Small intestine (tissue), 7 donors: ENCODE results near the gene SEZ6L2. TPM values are rescaled to one million over a fixed set of nuclear protein-coding genes. Genes with fewer than 3 reads are reported as not detected.
A peak's percentile ranks its signal among the peaks of the same experiment; 100 is the strongest.

Experiments
- DNase-seq, 2 donors: peaks; one replicate each; pipeline versions ENCODE4 v3.0.0 to v3.0.0-alpha.2; 2013
- FAIRE-seq: peaks from 2 replicates; lab custom pipeline; 2012; peaks lifted over from hg19 to GRCh38; lab: Jason Lieb, UNC
- H3K27ac ChIP-seq, 3 donors: one replicate each; pipeline ENCODE4 v1.5.1; 2013; ENCODE audit warnings: low read length in 2 of 3, mild to moderate bottlenecking in 2 of 3, control low read depth in 1 of 3, inconsistent platforms in 1 of 3, low read depth in 1 of 3, moderate library complexity in 1 of 3
- H3K27me3 ChIP-seq, 3 donors: one replicate each; pipeline ENCODE4 v1.6.1; 2013; ENCODE audit warnings: low read length in 3 of 3, inconsistent platforms in 1 of 3; ENCODE audit not compliant: control insufficient read depth in 3 of 3, insufficient read depth in 3 of 3
- H3K36me3 ChIP-seq, 3 donors: one replicate each; pipeline ENCODE4 v1.6.1; 2013; ENCODE audit warnings: low read length in 3 of 3, inconsistent platforms in 1 of 3, low read depth in 1 of 3, mild to moderate bottlenecking in 1 of 3, moderate library complexity in 1 of 3; ENCODE audit not compliant: control insufficient read depth in 3 of 3, insufficient read depth in 2 of 3
- H3K4me1 ChIP-seq, 3 donors: one replicate each; pipeline ENCODE4 v1.6.1; 2013; ENCODE audit warnings: low read length in 2 of 3, inconsistent platforms in 1 of 3, low read depth in 1 of 3, mild to moderate bottlenecking in 1 of 3, moderate library complexity in 1 of 3; ENCODE audit not compliant: control insufficient read depth in 3 of 3, insufficient read depth in 2 of 3
- H3K4me3 ChIP-seq, 3 donors: one replicate each; pipeline ENCODE4 v1.5.1; 2013; ENCODE audit warnings: low read length in 3 of 3, control low read depth in 1 of 3, inconsistent platforms in 1 of 3, low read depth in 1 of 3, mild to moderate bottlenecking in 1 of 3, moderate library complexity in 1 of 3
- H3K9me3 ChIP-seq, 2 donors: one replicate each; pipeline ENCODE4 v1.6.1; 2013; ENCODE audit warnings: low read depth in 1 of 2, low read length in 1 of 2; ENCODE audit not compliant: control insufficient read depth in 2 of 2, insufficient read depth in 1 of 2
- WGBS, 3 donors: extraction: QIAGEN DNeasy Blood & Tissue Kit; methylation state at CpG; one replicate each; pipeline ENCODE4 v1.1.7; 2013; 5-methylcytosine and 5-hydroxymethylcytosine counted together
- polyA plus RNA-seq, 4 donors: library from polyadenylated mRNA; stranded (reverse) in 3 of 4; unstranded in 1 of 4; fragments of 200-250 nt in 3 of 4; fragments of 120-200 nt in 1 of 4; gene quantifications; one replicate each; pipeline versions ENCODE4 v1.2.1 to v1.2.3, GENCODE V29; 2013
- donor health status: healthy with polysubstance abuse.
- donor health status: control.
- donor health status: control.
- donor health status: Bipolar disorder and iron deficiency.
- donor health status: healthy.

Gene SEZ6L2
- polyA plus RNA-seq, 4 donors = 0.67 to 38.9 (median 8.8) TPM

DNA sequence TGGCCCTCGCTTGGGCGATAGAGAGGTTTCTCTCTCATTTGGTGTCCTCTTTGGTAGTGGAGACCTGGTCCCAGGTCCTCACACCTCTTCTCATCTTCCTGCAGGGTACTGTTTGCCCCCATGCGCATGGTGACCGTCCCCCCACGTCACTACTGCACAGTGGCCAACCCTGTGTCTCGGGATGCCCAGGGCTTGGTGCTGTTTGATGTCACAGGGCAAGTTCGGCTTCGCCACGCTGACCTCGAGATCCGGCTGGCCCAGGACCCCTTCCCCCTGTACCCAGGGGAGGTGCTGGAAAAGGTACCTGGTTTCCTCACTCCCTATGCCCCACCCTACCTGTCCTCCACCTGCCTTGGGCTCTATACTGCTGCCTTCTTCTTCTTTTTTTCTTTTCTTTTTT, 68.6 kb downstream of the SEZ6L2 start:
- FAIRE-seq (no peak), DNase-seq (no peak)
- Histone ChIP-seq H3K27ac (peak overlapping the region in 1 of 3 donors; percentile 95), H3K4me1 (peaks cover 8 to 41% (median 10%) of the 10 kb centered on the region in 3 donors), H3K36me3 (peaks cover 13 to 64% (median 16%) of the 10 kb centered on the region in 3 donors), H3K27me3 (no peaks in the 10 kb centered on the region), H3K4me3 (no peak overlapping the region), H3K9me3 (no peaks in the 10 kb centered on the region)
- WGBS, 3 donors = 94 to 99% (median 95%) methylated on average over 11 of the region's 11 CpGs

GRCh38 chr16:29826342-29826695, 73.0 kb downstream of the SEZ6L2 start:
- H3K27ac ChIP-seq = peak overlapping the region; percentile 88 to 90 (median 89)
- H3K36me3 ChIP-seq = peaks cover 0 to 47% (median 0%) of the 10 kb centered on the region in 3 donors
- no peaks in the 10 kb centered on the region for H3K9me3 ChIP-seq
- no peak overlapping the region for H3K4me3 ChIP-seq
- no peaks in the 10 kb centered on the region for H3K27me3 ChIP-seq
- H3K4me1 ChIP-seq = peaks cover 15 to 85% (median 22%) of the 10 kb centered on the region in 3 donors
- WGBS, 3 donors = 41 to 65% (median 61%) methylated on average over 4 to 6 of the region's 8 CpGs
- FAIRE-seq (no peak), DNase-seq (peak in 1 of 2 donors; percentile 77)

DNA sequence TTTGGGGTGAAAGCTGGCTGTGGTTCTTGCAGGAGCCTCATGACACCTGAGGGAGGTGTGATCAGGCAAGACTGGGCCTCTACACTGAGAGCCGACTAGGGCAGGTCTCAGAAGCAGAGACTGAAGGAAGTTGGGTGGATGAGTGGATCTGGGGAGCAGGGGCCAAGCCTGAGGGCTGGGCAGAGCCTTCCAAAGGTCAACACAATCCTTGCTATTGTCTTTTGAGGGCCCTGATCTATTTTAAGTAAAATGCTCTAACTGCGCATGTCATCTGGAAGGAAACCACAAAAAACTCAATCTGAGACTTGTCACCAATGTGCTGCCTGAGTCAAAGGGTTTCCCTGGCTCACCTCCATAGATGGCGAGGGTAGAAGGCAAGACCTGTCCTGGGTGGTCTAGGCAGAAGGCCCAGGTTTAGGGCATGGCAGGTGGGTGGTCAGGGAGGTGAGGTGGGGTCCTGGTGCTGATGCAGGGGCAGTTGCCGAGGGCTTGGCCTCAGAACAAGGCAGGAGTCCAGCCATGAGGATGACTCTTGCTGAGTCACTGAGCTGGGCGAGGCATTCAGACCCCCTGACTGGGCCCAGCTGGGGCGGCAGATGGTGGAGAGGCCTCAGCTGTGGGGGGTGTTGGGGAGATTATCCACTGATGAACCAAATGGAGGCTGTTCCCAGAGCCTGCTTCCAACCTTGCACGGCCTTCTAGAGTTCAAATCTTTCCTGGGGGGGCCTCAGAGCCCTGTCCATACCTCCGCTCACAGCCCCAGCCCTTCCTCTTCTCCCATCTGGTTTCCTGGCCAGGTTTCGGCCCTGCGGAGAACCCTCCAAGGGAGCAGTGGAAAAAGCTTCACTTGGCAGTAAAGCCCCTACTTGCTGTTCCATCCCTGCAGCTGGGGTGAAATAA, 74.0 kb downstream of the SEZ6L2 start:
- FAIRE-seq = no peak
- 41 to 51% (median 50%) methylated on average over 9 to 10 of the region's 10 CpGs for WGBS, 3 donors
- Histone ChIP-seq H3K27ac (peak overlapping the region; percentile 88 to 90 (median 89)), H3K27me3 (no peaks in the 10 kb centered on the region), H3K4me3 (no peak overlapping the region), H3K9me3 (no peaks in the 10 kb centered on the region), H3K4me1 (peaks cover 15 to 83% (median 22%) of the 10 kb centered on the region in 3 donors), H3K36me3 (peaks cover 0 to 44% (median 0%) of the 10 kb centered on the region in 3 donors)
- DNase-seq = peak; percentile 67 to 82

DNA sequence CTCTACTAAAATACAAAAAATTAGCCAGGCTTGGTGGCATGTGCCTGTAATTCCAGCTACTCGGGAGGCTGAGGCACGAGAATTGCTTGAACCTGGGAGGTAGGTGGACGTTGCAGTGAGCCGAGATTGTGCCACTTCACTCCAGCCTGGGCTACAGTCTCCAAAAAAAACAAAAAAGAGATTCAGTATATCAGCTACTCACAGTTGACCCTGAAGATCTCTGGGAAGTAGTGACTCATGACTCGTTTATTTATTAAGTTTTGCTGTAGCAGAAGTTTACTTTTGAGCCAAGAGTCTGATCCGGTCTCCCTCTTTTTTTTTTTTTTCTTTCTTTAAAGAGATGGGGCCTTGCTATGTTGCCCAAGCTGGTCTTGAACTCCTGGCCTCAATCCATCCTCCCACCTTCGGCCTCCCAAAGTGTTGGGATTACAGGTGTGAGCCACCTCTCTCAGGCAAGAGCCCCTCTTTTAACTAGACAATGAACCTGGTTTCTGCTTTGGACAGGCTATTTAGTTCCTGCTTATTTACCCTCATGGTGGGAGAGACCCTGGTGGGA, 74.7 kb downstream of the SEZ6L2 start:
- no peak overlapping the region for H3K4me3 ChIP-seq
- H3K27ac ChIP-seq = peak overlapping the region; percentile 88 to 90 (median 89)
- no peaks in the 10 kb centered on the region for H3K9me3 ChIP-seq
- FAIRE-seq (no peak), DNase-seq (peak in 1 of 2 donors; percentile 68)
- 17 to 28% (median 23%) methylated on average over 7 of the region's 7 CpGs for WGBS, 3 donors
- peaks cover 15 to 81% (median 25%) of the 10 kb centered on the region in 3 donors for H3K4me1 ChIP-seq
- no peaks in the 10 kb centered on the region for H3K27me3 ChIP-seq
- H3K36me3 ChIP-seq = peaks cover 0 to 42% (median 0%) of the 10 kb centered on the region in 3 donors

DNA sequence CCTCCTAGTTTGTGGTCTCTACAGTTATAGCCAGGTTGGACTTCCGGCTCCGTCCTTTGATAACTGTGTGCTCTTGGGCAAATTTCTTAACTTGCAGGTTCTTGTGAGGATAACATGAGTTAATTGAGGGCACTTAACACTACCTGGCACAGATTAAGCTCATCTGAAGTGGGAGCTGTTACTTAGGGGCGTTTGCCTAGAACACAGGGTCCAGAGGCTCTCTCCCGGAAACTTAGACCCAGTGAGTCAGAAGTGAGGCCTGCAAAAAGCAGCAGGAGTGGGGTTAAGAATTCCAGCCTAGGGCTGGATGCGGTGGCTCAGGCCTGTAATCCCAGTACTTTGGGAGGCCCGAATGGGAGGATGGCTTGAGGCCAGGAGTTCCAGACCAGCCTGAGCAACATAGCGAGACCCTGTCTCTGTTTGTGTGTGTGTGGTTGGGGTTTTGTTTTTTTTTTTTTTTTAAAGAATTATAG, 77.7 kb downstream of the SEZ6L2 start:
- FAIRE-seq (no peak), DNase-seq (peak in 1 of 2 donors; percentile 78)
- Histone ChIP-seq H3K27ac (peak overlapping the region; percentile 84 to 97 (median 91)), H3K27me3 (no peaks in the 10 kb centered on the region), H3K4me1 (peaks cover 9 to 79% (median 22%) of the 10 kb centered on the region in 3 donors), H3K4me3 (peak overlapping the region; percentile 27 to 77 (median 46)), H3K9me3 (no peaks in the 10 kb centered on the region), H3K36me3 (peaks cover 0 to 58% (median 2%) of the 10 kb centered on the region in 3 donors)
- WGBS, 3 donors = 2 to 29% (median 9%) methylated on average over 7 of the region's 7 CpGs

Other genes with a start within 250 kb of the SEZ6L2 start
- 1 to 10 TPM; 1.1 to 4.8 (median 1.4) TPM for gene SPN, start 236.3 kb downstream of the SEZ6L2 start, polyA plus RNA-seq
- 100 to 1,000 TPM in 1 of 4 donors, 10 to 100 TPM in 3; 30.2 to 286 (median 32.0) TPM for gene QPRT, start 220.4 kb downstream of the SEZ6L2 start, polyA plus RNA-seq
- 1 to 10 TPM in 2 of 4 donors, under 1 TPM in 2; 0.22 to 2.2 (median 1.2) TPM for gene C16orf54, start 153.6 kb downstream of the SEZ6L2 start, polyA plus RNA-seq
- gene ZG16, start 121.3 kb downstream of the SEZ6L2 start, polyA plus RNA-seq = 100 to 1,000 TPM in 1 of 4 donors, 10 to 100 TPM in 2, 1 to 10 TPM in 1; 4.8 to 186 (median 47.4) TPM
- 10 to 100 TPM; 17.0 to 61.7 (median 34.5) TPM for gene KIF22, start 108.8 kb downstream of the SEZ6L2 start, polyA plus RNA-seq
- gene MAZ, start 93.0 kb downstream of the SEZ6L2 start, polyA plus RNA-seq = 100 to 1,000 TPM in 2 of 4 donors, 10 to 100 TPM in 2; 91.9 to 269 (median 170) TPM
- 1 to 10 TPM in 2 of 4 donors, under 1 TPM in 1, not detected in 1; 0.27 to 6.3 (median 2.7) TPM for gene PRRT2, start 87.4 kb downstream of the SEZ6L2 start, polyA plus RNA-seq
- gene PAGR1, start 83.4 kb downstream of the SEZ6L2 start, polyA plus RNA-seq = 10 to 100 TPM; 36.9 to 46.0 (median 43.1) TPM
- 100 to 1,000 TPM; 175 to 558 (median 292) TPM for gene MVP, start 79.1 kb downstream of the SEZ6L2 start, polyA plus RNA-seq
- 10 to 100 TPM; 51.9 to 76.9 (median 61.2) TPM for gene CDIPT, start 36.3 kb downstream of the SEZ6L2 start, polyA plus RNA-seq
- 10 to 100 TPM in 1 of 4 donors, 1 to 10 TPM in 2, under 1 TPM in 1; 0.67 to 11.5 (median 3.0) TPM for gene ASPHD1, start 938 bp upstream of the SEZ6L2 start, polyA plus RNA-seq
- gene KCTD13, start 26.7 kb upstream of the SEZ6L2 start, polyA plus RNA-seq = 10 to 100 TPM; 10.8 to 26.6 (median 15.9) TPM
- 100 to 1,000 TPM; 163 to 334 (median 242) TPM for gene TMEM219, start 62.5 kb upstream of the SEZ6L2 start, polyA plus RNA-seq
- 10 to 100 TPM; 21.6 to 36.7 (median 29.0) TPM for gene TAOK2, start 74.3 kb upstream of the SEZ6L2 start, polyA plus RNA-seq
- gene HIRIP3, start 96.1 kb upstream of the SEZ6L2 start, polyA plus RNA-seq = 10 to 100 TPM; 10.1 to 15.2 (median 14.8) TPM
- 10 to 100 TPM; 49.2 to 80.4 (median 55.9) TPM for gene INO80E, start 96.7 kb upstream of the SEZ6L2 start, polyA plus RNA-seq
- gene DOC2A, start 111.5 kb upstream of the SEZ6L2 start, polyA plus RNA-seq = 1 to 10 TPM in 3 of 4 donors, not detected in 1; 1.3 to 4.6 (median 1.6) TPM
- gene C16orf92, start 123.6 kb upstream of the SEZ6L2 start, polyA plus RNA-seq = not detected
- 1 to 10 TPM in 1 of 4 donors, under 1 TPM in 1, not detected in 2; 0.47 to 1.4 TPM for gene TLCD3B, start 131.7 kb upstream of the SEZ6L2 start, polyA plus RNA-seq
- 1,000 to 10,000 TPM in 2 of 4 donors, 100 to 1,000 TPM in 2; 406 to 1,111 (median 984) TPM for gene ALDOA, start 166.2 kb upstream of the SEZ6L2 start, polyA plus RNA-seq
- 100 to 1,000 TPM in 3 of 4 donors, 10 to 100 TPM in 1; 93.0 to 145 (median 122) TPM for gene PPP4C, start 176.4 kb upstream of the SEZ6L2 start, polyA plus RNA-seq
- gene TBX6, start 192.4 kb upstream of the SEZ6L2 start, polyA plus RNA-seq = 1 to 10 TPM in 2 of 4 donors, under 1 TPM in 2; 0.54 to 1.6 (median 1.2) TPM
- gene YPEL3, start 196.7 kb upstream of the SEZ6L2 start, polyA plus RNA-seq = 100 to 1,000 TPM in 2 of 4 donors, 10 to 100 TPM in 2; 39.6 to 154 (median 99.6) TPM
- gene GDPD3, start 214.0 kb upstream of the SEZ6L2 start, polyA plus RNA-seq = 10 to 100 TPM; 13.2 to 23.9 (median 19.5) TPM
- gene MAPK3, start 223.7 kb upstream of the SEZ6L2 start, polyA plus RNA-seq = 100 to 1,000 TPM; 174 to 241 (median 194) TPM